ENCODE data around the gene CTBP1. TPM values are rescaled to one million over a fixed set of nuclear protein-coding genes. Genes with fewer than 3 reads are reported as not detected.
A peak's percentile ranks its signal among the peaks of the same experiment; 100 is the strongest.

CTBP1 gene
- total RNA-seq, 1 donor from 2014 or later: 165 TPM

- peaks cover 10% of the 10 kb centered on the region for H3K9me3 Mint-ChIP-seq (ENCODE audit: unreplicated experiment)
- no peak for DNase-seq (ENCODE audit: low spot score)
- no peaks in the 10 kb centered on the region for H3K4me1 Mint-ChIP-seq (ENCODE audit: unreplicated experiment)
- H3K36me3 Mint-ChIP-seq (ENCODE audit: low read depth, unreplicated experiment): peaks cover 10% of the 10 kb centered on the region
- TF ChIP-seq CTCF (IDR thresholded peaks at IDR 0.05; ENCODE audit: unreplicated experiment): no peak
- H3K27me3 Mint-ChIP-seq (ENCODE audit: unreplicated experiment): peaks cover 10% of the 10 kb centered on the region
- no peak overlapping the region for H3K27ac Mint-ChIP-seq (ENCODE audit: unreplicated experiment)
- H3K4me3 Mint-ChIP-seq (ENCODE audit: unreplicated experiment): no peak overlapping the region
Observed at GRCh38 chr4:1178300-1179088, 70.4 kb downstream of the CTBP1 start.

GRCh38 chr4:1177274-1178141 lies 71.4 kb downstream of the CTBP1 start:
- no peak for TF ChIP-seq CTCF (IDR thresholded peaks at IDR 0.05; ENCODE audit: unreplicated experiment)
- Mint-ChIP-seq H3K4me1 (ENCODE audit: unreplicated experiment) (no peaks in the 10 kb centered on the region), H3K9me3 (ENCODE audit: unreplicated experiment) (peaks cover 10% of the 10 kb centered on the region), H3K27me3 (ENCODE audit: unreplicated experiment) (peaks cover 12% of the 10 kb centered on the region), H3K4me3 (ENCODE audit: unreplicated experiment) (no peak overlapping the region), H3K36me3 (ENCODE audit: low read depth, unreplicated experiment) (peaks cover 10% of the 10 kb centered on the region), H3K27ac (ENCODE audit: unreplicated experiment) (no peak overlapping the region)
- no peak for DNase-seq (ENCODE audit: low spot score)

GRCh38 chr4:1176398-1177273 lies 72.3 kb downstream of the CTBP1 start:
- Mint-ChIP-seq H3K27ac (ENCODE audit: unreplicated experiment) (peak overlapping the region; percentile 1), H3K27me3 (ENCODE audit: unreplicated experiment) (peaks cover 12% of the 10 kb centered on the region), H3K4me3 (ENCODE audit: unreplicated experiment) (no peak overlapping the region), H3K9me3 (ENCODE audit: unreplicated experiment) (peaks cover 10% of the 10 kb centered on the region), H3K4me1 (ENCODE audit: unreplicated experiment) (no peaks in the 10 kb centered on the region), H3K36me3 (ENCODE audit: low read depth, unreplicated experiment) (peaks cover 10% of the 10 kb centered on the region)
- no peak for TF ChIP-seq CTCF (IDR thresholded peaks at IDR 0.05; ENCODE audit: unreplicated experiment)
- DNase-seq (ENCODE audit: low spot score): no peak

GRCh38 chr4:1175635-1176229 lies 73.2 kb downstream of the CTBP1 start:
- peaks cover 9% of the 10 kb centered on the region for H3K9me3 Mint-ChIP-seq (ENCODE audit: unreplicated experiment)
- H3K4me3 Mint-ChIP-seq (ENCODE audit: unreplicated experiment): no peak overlapping the region
- DNase-seq (ENCODE audit: low spot score): no peak
- peaks cover 10% of the 10 kb centered on the region for H3K36me3 Mint-ChIP-seq (ENCODE audit: low read depth, unreplicated experiment)
- no peaks in the 10 kb centered on the region for H3K4me1 Mint-ChIP-seq (ENCODE audit: unreplicated experiment)
- peaks cover 14% of the 10 kb centered on the region for H3K27me3 Mint-ChIP-seq (ENCODE audit: unreplicated experiment)
- no peak for TF ChIP-seq CTCF (IDR thresholded peaks at IDR 0.05; ENCODE audit: unreplicated experiment)
- no peak overlapping the region for H3K27ac Mint-ChIP-seq (ENCODE audit: unreplicated experiment)

All from endothelial cell (in vitro differentiated cells).